ENCODE results near the gene EVL. TPM values are rescaled to one million over a fixed set of nuclear protein-coding genes. Genes with fewer than 3 reads are reported as not detected.

The EVL gene
- total RNA-seq, 2 donors from 2014 or later = 42.5 to 98.4 TPM

GRCh38 chr14:100096656-100097055, 31.4 kb downstream of the EVL start:
- 79% methylated on average over 3 of the region's 3 CpGs for WGBS

GRCh38 chr14:100098171-100098570, 32.9 kb downstream of the EVL start:
- Histone ChIP-seq H3K9me3 (no peaks in the 10 kb centered on the region), H3K36me3 (no peaks in the 10 kb centered on the region), H3K27me3 (replicated peaks; ENCODE audit: insufficient read depth) (no peaks in the 10 kb centered on the region), H3K4me1 (replicated peaks) (no peaks in the 10 kb centered on the region), H3K27ac (no peak overlapping the region), H3K4me3 (no peak overlapping the region)
- intact Hi-C loops (cut with DNase I) = no loop called here
- no peak for DNase-seq (ENCODE audit: low spot score)
- TF ChIP-seq CTCF (IDR thresholded peaks at IDR 0.05) = no peak
- no peak for TF ChIP-seq POLR2A (IDR thresholded peaks at IDR 0.05)
- no peak for TF ChIP-seq POLR2AphosphoS5 (IDR thresholded peaks at IDR 0.05)
- WGBS = 87% methylated on average over 8 of the region's 8 CpGs

More at GRCh38 chr14:100096656-100097055, 31.4 kb downstream of the EVL start:
- no peaks in the 10 kb centered on the region for H3K27me3 ChIP-seq (replicated peaks; ENCODE audit: insufficient read depth)
- no peak for TF ChIP-seq POLR2A (IDR thresholded peaks at IDR 0.05)
- TF ChIP-seq POLR2AphosphoS5 (IDR thresholded peaks at IDR 0.05) = no peak
- no peak for TF ChIP-seq CTCF (IDR thresholded peaks at IDR 0.05)
- H3K4me1 ChIP-seq (replicated peaks) = no peaks in the 10 kb centered on the region
- intact Hi-C loops (cut with DNase I) = no loop called here
- H3K9me3 ChIP-seq = no peaks in the 10 kb centered on the region
- no peak overlapping the region for H3K4me3 ChIP-seq
- DNase-seq (ENCODE audit: low spot score) = no peak
- no peak overlapping the region for H3K27ac ChIP-seq
- no peaks in the 10 kb centered on the region for H3K36me3 ChIP-seq

- Histone ChIP-seq H3K27ac (no peak overlapping the region), H3K36me3 (no peaks in the 10 kb centered on the region), H3K27me3 (replicated peaks; ENCODE audit: insufficient read depth) (no peaks in the 10 kb centered on the region), H3K4me3 (no peak overlapping the region), H3K4me1 (replicated peaks) (peaks cover 5% of the 10 kb centered on the region), H3K9me3 (no peaks in the 10 kb centered on the region)
- intact Hi-C loops (cut with DNase I) = loop anchor here (10.0 kb wide), 1 partner anchor 75 kb away; no protein-coding TSS in a partner anchor
- DNase-seq (ENCODE audit: low spot score) = no peak
- TF ChIP-seq POLR2A (IDR thresholded peaks at IDR 0.05) = no peak
- TF ChIP-seq CTCF (IDR thresholded peaks at IDR 0.05) = no peak
- no peak for TF ChIP-seq POLR2AphosphoS5 (IDR thresholded peaks at IDR 0.05)
- 94% methylated on average over 14 of the region's 14 CpGs for WGBS
These were observed 34.9 kb downstream of the EVL start for GRCh38 chr14:100100032-100100703.

- no peaks in the 10 kb centered on the region for H3K27me3 ChIP-seq (replicated peaks; ENCODE audit: insufficient read depth)
- TF ChIP-seq CTCF (IDR thresholded peaks at IDR 0.05) (no peak), POLR2AphosphoS5 (IDR thresholded peaks at IDR 0.05) (no peak)
- peak overlapping the region in 1 of 2 donors; percentile 46 for H3K27ac ChIP-seq
- intact Hi-C loops (cut with DNase I) = loop anchor here (10.0 kb wide), 1 partner anchor 77 kb away; no protein-coding TSS in a partner anchor
- no peak overlapping the region for H3K4me3 ChIP-seq
- peaks cover 8% of the 10 kb centered on the region for H3K4me1 ChIP-seq (replicated peaks)
- 89% methylated on average over 8 of the region's 8 CpGs for WGBS
- DNase-seq (ENCODE audit: low spot score) = no peak
- no peaks in the 10 kb centered on the region for H3K36me3 ChIP-seq
- H3K9me3 ChIP-seq = no peaks in the 10 kb centered on the region
These were observed 37.0 kb downstream of the EVL start for GRCh38 chr14:100102156-100102785.

Data from prostate gland (tissue), 2 donors.